Measurements from ENCODE around the gene ACTL7A.

ACTL7A gene

DNA sequence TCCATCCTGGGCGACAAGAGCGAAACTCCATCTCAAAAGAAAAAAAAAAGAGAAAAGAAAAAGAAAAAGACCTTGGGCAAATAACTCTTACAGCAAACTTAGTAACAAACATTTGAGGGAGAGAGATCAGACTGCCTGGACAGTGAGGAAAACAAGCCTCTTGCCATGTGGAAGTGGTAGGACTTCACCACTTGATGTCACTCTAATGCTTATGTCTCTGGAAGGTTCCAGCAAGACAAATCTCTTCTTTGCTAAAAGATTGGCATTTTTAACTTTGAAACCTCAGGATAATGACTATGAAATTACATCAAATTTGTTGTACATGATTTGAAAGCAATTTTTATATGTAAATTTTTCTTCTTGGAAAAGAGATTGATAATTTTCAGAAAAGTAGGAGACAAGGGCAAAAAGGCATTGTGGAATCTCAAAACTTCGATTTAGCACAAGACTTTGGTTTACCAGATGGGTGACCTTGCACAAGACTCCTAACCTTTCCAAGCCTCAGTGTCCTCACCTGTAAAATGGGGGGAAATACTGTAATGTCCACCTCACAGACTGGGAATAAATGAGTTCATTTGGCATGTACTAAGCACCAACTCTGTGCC, 11.7 kb upstream of the ACTL7A start:
- DNase-seq (ENCODE audit: low read depth) = peak; percentile 58

DNA sequence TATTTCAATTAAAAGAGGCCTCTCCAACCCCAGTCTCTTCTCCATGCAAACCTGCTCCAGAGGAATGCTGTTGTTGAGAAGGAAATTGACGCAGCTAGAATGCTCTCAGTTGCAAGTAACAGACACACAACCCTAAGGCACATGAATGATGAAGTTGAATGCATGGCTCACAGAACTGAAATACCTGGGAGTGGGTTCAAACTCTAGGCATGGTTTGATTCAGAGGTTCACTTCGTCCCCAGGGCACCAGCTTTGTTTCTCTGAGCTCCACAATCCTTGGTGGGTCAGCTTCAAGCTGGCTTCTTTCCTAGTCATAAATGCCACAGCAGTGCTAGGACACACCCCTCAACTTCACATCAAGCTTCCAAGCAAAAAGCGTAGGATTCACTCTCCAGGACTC, 10.9 kb upstream of the ACTL7A start:
- DNase-seq (ENCODE audit: low read depth) = no peak

DNA sequence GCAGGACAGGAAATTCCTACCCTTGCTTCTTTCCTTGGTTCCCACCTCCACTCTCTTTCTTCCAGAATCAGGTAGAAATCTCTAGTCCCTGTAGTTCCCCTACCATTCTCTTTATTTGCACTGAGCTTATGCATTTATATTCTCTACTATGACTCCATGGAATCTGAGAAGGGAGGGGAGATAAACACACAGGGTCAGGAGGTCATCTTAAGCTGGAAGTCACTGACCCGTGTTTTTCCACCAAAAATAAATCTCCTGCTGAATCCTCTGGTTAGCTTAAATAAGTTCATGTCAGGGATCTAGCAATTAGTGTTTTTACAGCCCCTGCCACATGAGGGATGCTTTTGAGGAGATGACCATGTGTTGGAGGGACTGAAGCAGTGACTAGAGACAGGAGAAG, 10.0 kb upstream of the ACTL7A start:
- DNase-seq (ENCODE audit: low read depth) = no peak

DNA sequence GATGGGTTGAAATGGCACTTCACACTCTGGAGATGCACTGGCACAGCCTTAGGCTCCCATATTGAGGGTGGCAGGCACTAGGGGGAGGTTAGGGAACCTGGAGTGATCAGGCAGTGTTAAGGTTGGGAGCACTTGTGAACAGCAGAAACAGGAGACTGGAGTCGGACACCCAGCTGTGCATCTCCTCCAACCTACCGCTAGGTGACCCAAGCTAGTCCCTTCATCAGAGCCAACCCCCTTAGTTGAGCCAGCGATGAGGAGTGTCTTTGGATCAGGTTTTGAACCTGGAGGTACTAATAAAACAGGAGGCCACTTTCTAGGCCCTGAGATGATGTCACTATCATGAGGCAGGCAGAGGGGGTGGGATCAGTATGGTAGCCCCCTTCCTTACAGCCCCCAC, 8.0 kb upstream of the ACTL7A start:
- no peak for DNase-seq (ENCODE audit: low read depth)

DNA sequence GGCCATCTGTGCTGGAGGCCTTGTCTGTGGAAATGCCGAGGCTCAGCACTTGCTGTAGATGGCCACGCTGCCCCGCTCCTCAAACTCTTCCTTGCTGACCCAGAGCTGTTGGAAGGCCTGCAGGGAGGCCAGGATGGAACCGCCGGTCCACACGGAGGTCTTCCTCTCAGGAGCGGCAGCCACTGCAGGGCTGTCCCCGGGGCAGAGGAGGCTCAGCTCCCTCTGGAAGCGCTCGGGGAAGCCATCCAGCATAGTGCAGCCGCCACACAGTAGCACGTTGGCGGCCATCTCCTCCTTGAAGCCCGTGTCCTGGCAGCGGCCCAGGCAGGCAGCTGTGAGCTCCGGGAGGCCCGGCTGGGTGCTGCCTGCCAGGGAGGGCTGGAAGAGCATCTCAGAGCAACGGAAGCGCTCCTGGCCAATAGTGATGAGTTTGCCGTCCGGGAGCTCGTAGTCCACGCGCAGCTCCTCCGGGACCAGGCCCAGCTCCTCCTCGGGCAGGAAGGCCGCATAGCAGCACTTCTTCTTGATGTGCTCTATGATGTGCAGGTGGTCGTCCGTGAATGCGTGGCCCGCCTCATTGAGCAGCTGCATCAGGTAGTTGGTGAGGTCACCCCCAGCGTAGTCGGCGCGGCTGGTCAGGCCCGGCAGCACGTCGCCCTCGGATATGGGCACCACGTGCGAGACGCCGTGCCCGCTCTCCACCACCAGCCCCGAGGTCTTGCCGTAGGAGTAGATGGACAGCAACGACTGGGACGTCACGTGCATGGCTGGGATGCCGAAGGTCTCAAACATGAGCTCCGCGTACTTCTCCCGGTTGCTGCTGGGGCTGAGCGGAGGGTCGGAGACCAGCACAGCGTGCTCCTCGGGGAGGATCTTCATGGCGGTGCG, 7.2 kb upstream of the ACTL7A start:
- DNase-seq (ENCODE audit: low read depth) = no peak

DNA sequence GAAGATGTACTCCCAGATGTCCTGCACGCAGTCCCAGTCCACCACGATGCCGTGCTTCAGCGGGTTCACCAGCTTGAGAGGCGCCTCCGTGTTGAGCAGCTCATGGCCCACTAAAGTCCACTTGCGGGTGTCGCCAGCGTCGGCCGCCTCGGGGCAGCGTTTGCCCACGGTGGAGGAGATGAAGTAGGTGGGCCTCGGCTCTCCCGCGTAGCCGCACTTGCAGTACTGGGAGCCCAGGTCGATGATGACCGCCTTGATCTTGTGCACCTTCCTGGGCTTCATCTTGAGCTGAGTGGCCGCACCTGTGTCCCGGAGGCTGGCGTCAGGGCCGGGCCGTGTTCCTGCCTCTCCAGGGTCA, 6.6 kb upstream of the ACTL7A start:
- DNase-seq (ENCODE audit: low read depth) = no peak

DNA sequence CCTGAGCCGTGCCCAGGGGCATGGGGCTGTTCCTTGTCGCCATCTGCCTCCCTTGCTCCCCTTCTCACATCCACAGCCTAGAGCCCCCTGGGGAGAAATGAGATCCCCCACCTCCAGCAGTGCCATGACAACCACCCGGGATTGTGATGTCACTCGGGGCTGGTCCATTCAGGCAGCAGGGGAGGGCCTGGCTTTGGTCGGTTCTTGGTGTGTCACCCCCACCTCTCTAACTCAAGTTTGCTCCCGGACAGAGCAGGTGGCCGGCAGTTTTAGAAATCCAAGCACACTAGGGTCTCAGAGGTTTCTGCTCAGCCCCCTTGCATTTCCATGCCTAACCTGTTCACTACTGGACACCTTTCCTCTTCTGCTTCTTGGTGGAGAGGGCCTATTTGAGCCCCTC, 6.2 kb upstream of the ACTL7A start, which contains the start of gene ACTL7B:
TSS of gene ACTL7B (minus strand) at position 99 of the 400 bp plus-strand sequence. CDS start at position 43, 56 bp downstream.
- DNase-seq (ENCODE audit: low read depth) = no peak

DNA sequence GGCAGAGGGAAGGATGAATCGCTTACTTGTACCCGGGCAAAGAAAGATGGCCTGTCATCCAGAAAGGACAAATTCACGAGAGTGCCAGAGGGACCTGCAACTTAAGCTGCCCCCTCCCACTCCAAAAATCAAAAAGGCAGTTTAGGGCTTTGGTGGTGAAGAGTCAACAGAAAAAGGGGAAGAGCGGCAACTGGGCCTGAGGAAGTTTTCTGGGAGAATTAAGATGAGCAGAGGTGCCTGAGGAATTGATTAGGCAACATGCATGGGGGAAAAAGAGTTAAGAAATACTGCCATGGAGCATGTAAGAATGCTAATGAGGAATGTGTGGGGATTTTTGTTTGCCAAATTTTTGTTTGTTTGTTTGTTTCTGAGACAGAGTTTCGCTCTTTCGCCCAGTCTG, 4.5 kb upstream of the ACTL7A start:
- no peak for DNase-seq (ENCODE audit: low read depth)

DNA sequence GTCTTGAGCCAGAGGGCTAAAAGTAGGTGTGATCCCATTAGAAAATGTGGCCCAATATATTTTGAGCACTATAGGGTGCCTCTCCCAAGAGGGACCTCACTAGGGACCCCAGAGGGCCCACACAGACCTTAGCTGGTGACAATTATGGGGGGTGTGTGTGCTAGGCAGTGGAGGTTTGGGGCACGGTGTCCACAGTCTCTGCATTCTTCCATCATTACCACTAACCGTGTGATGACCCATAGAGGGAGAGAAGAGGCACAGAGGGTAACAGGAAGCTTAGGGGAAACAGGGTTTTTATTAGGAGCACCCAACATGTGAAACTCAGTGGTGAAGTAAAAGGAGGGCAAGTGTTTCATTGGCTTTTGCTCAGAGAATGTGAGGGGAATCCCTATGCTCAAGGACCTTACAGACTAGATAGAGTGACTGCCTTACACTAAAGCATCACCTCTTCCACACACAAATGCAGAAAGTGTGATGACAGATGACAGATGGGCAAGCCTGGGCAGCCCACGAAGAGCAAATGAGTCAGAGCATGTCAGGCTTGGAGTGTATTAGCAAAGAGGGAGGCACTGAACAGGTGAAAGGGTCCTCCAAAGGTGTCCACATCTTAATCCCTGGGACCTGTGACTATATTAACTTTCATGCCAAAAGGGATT, 2.5 kb upstream of the ACTL7A start:
- no peak for DNase-seq (ENCODE audit: low read depth)

DNA sequence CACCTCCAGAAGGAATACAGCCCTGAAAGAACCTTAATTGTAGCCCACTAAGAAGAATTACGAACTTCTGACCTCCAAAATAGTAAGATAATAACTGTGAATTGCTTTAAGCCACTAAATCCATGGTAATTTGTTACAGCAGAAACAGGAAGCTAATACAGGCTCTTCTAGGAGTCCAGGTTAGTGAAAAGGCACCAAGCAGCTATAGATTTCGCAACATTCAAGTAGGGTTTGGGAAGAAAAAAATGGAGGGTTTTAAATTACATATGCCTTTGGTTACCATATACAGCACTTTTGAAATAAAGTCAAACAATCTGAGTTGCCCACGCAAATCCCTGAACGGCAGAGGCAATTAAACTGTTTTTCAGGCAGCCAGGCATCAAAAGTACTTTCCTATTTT, 1.7 kb upstream of the ACTL7A start:
- DNase-seq (ENCODE audit: low read depth) = peak; percentile 50

DNA sequence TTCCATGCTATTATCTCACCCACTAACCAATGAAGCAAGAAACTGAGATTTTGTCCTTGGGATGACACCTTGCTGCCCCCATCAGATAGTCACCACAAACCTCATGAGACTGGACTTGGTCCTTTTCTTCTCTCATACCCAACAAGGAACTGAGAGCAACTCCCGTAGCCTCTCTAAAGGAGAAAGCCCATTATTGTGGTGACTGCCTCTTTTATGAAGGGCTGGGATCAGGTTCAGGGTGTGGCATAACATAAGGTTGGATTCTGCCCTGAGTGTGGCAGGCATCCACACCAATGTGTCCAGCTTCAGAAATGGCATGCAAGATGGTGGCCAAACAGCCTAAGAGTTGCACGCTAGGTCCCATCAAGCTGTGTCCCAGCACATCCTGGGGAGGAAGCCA, 1.3 kb upstream of the ACTL7A start:
- no peak for DNase-seq (ENCODE audit: low read depth)

DNA sequence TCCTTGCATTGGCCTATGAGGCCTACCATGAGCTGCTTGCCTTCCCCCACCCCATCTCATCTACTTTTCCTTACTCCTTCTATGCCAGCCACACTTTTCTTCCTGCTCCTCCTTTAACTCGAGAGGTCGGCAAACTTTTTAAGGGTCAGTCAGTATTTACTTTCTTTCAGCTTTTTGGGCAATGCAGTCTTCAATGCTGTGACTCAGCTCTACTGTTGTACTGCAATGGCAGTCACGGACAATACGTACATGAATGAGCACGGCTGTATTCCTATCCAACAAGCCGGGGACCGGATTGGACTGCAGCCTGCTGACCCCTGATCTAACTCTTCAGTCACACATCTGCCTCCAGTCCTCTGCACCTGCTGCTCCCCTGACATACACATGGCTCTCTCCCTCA, 602 bp upstream of the ACTL7A start:
- no peak for DNase-seq (ENCODE audit: low read depth)

DNA sequence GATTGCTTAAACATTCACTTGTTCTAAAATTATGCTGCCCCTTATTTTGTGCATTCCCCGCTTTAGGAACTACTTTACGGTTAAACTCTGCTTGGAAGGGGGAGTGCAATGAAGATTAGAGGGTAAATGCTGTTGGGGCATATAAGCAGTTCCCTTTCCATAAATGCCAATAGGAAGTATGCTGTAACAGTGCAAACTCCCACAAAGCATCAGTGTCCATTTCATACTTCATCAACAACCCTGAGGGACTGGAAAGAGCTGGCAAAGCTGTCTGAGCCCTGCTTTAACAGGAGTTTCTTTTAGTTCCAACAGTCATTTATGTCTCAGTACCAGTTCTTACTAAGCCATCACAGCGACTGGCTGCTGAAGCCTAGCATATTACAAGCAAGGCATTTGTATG, 1.8 kb downstream of the ACTL7A start:
- no peak for DNase-seq (ENCODE audit: low read depth)

DNA sequence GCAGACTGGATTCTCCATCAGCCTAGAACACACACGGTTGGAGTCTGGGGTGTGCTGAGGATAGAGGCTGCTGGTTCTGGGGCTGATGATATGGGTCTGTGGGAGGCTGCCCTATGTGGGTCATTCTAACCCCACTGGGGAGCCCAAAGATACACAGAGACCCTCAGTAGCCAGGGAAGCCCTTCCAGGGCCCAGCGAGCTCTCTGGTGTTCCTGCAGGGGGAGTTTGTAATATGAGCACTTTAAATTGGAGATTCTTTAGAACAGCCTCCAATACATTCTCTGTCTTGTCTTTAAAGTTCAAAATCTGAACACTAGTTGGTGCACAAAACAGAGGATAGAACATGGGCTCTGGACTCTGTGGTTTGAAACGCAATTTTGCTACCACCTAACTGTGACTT, 2.4 kb downstream of the ACTL7A start:
- DNase-seq (ENCODE audit: low read depth) = no peak

DNA sequence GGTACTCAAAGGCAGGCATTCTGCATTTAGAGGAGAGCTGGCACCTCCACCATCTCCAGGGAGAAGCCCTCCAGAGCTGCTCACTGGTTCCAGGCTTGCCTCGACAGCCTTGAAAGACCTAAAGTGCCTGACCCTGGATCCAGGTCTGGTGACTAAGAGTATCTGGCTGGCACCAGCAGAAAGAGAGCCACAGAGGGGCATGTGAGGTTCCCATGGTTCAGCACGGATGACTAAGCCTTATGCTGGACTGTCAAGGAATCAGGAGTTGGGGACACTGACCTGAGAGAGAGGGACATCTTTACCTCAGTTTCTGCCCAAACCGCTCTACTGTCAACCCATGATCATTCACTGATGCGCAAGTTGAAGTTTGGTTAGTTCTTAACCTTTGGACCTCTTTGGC, 3.0 kb downstream of the ACTL7A start:
- DNase-seq (ENCODE audit: low read depth) = no peak

DNA sequence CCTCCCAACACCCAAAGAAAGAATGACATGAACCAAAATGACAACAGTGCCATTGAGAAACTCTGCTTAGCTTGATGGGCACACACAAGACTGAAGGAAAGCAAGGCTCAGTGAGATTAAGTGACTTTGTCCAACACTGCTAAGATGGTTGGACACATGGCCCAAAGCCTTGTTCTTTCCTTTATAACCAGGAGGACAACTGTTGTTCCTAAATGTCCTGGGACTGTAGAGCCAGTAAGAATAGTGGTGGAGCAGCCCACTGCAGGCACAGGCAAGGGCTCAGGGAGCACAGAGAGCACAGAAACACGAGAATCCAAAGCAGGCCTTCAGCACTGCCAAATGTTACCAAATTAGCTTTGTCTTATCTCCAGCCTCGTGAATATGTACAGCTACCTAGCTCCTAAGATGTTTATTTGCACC, 3.9 kb downstream of the ACTL7A start:
- DNase-seq (ENCODE audit: low read depth) = no peak

DNA sequence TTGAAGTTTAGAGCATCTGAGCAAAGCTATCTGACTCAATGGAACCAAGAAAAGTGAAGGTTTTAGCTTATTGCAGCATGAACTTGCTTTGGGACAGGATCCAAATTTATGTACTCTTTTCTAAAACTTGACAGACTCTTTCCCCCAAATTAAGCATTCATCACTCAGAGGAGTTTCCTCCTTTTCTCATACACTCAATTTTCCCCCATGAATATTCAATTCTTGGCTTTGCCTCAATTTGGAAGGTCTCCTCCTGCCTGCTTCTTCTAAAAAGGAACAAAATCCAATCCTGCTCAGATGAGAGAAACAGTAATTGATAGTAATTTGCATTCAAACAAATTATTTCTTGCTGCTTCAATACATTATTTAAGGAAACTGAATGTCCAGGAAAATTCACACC, 5.0 kb downstream of the ACTL7A start:
- DNase-seq (ENCODE audit: low read depth) = no peak

DNA sequence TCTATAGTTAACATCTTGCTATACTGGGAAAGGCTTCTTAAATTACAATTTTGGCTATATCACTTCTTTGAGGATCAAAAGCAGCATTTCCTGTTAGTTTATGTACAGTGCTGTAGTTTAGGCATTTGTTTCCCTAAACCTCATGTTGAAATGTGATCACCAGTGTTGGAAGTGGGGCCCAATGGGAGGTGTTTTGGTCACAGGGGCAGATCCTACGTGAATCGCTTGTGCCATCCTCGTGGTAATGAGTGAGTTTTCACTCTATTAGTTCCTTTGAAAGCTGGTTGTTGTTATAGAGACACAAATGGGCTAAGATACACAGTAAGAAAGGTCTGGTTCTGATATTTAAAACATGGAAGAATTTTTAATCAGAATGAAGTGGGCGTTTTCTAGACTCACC, 5.8 kb downstream of the ACTL7A start:
- no peak for DNase-seq (ENCODE audit: low read depth)

DNA sequence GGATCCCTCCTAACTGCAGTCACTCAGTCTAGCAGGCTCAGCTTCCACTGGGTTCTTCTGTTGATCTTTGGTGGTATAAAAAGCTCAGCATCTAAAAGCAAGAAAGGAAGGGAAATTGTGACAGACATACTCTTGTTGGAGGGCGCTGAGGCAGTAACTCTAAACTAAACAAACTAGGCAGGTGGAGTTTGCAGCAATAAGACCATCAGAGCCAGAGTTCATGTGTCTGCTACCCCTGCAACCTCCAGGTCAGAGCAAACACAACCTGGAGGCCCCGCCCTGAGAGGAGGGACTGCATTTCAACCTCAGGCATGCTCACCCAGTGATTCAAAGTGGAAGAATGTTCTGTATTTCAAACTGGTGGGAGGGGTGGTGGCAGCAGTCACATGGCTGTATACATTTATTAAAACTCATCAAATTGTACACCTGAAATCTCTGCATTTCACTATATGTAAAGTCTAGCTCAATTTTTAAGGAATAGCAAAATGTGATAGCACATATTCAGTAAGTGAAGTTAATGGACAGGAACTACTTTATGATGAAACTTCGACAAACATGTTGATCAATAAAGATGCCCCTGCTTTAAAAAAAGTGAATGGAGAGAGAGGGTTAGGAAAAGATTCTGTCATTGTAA, 7.1 kb downstream of the ACTL7A start:
- peak; percentile 82 for DNase-seq (ENCODE audit: low read depth)

DNA sequence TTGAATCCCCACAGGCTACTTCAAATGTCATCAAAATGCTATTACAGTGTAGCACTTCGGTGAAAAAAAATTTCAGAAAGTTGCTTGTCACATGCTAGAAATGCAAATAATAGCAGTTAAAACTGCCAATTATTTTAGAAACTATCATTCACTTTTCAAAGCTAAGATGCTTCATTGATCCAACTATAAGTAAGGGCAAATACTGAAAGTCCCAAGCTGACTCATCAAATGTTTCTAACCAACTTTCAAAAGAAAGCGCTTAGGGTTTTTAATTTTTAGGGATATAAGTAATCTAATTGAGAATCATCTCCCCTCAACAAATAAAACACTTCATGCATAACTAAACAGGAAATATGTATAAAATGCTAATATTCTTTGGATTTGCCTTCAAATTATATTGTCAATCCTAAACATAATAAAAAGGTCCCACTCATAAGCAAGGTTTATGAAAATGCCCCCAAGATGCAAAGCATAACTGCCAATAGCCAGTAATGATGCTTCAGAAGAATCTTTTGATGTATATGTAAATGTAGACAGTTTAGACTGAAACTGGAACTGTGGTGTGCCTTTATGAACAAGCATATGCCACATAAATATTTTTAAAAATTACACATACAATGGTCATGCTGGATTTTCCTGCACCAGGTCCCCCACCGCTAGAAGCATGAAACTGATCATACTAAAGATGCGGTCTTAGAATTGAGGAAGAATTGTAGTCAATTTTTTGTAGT, 12.2 kb downstream of the ACTL7A start:
- DNase-seq (ENCODE audit: low read depth) = no peak

DNA sequence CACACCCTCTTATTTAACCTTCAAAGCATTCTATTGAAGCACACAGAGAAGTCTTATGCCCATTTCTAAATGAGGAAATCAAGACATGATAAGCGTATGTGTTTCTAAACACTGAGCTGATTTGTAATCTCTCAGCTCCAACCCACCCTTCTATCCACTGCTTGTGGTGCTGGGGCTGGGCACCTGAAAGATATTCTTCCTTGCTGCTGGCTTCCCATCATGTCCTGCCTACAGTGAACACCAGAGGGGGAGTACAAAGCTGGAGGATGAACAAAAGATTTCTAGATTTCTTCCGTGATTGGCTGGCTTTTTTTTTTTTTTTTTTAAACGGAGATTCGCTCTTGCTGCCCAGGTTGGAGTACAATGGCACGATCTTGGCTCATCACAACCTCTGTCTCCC, 14.4 kb downstream of the ACTL7A start:
- DNase-seq (ENCODE audit: low read depth) = no peak

DNA sequence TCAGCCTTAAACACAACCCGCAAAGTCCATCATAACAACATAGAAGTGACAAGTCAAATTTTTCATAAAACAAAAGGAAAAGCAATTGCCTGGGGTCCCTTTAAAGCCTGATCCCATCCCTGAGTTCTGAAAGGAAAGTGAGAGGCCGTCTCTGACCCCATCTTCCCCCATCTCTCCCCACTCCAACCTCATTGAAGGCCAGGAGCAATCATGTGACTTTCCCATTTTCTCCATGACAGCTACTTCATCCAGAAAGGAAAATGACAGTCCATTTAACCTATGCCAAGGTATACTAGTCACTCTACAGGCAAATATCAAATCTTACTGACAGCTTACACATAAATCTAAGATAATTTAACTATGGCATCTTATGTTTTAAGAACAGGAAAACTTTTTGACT, 15.5 kb downstream of the ACTL7A start:
- no peak for DNase-seq (ENCODE audit: low read depth)
